Activated CD8-positive, alpha-beta memory T cell treated with anti-CD3 and anti-CD28 coated beads for 36 hours (primary cell): Measurements from ENCODE around the gene OR4D9. TPM values are rescaled to one million over a fixed set of nuclear protein-coding genes. Genes with fewer than 3 reads are reported as not detected.

Source experiments
- total RNA-seq, 2 experiments: library from RNA; stranded (reverse); gene quantifications; one replicate each; pipeline ENCODE4 v1.2.3, GENCODE V29; 2021

The OR4D9 gene
- total RNA-seq, 2 experiments from 2014 or later = not detected

Other genes with a start within 250 kb of the OR4D9 start
- gene OR5AN1, start 152.6 kb upstream of the OR4D9 start, total RNA-seq = not detected
- not detected for gene OR5A2, start 85.1 kb upstream of the OR4D9 start, total RNA-seq
- gene OR5A1, start 75.1 kb upstream of the OR4D9 start, total RNA-seq = not detected
- not detected for gene OR4D6, start 54.6 kb upstream of the OR4D9 start, total RNA-seq
- not detected for gene OR4D10, start 38.2 kb upstream of the OR4D9 start, total RNA-seq
- not detected for gene OR4D11, start 8.0 kb upstream of the OR4D9 start, total RNA-seq
- gene OSBP, start 104.2 kb downstream of the OR4D9 start, total RNA-seq = 10 to 100 TPM; 35.0 to 36.4 TPM
- gene PATL1, start 157.5 kb downstream of the OR4D9 start, total RNA-seq = 10 to 100 TPM; 59.0 to 60.1 TPM
- not detected for gene OR10V1, start 202.3 kb downstream of the OR4D9 start, total RNA-seq
- 1 to 10 TPM; 8.8 to 9.4 TPM for gene STX3, start 243.8 kb downstream of the OR4D9 start, total RNA-seq